Stimulated activated CD4-positive, alpha-beta T cell treated with anti-CD3 and anti-CD28 coated beads, TNF-alpha, amount 100 ng/mL, for 4 hours (primary cell): ENCODE data around the gene DHX30.
"Not testable (repeated sequence)": the region's sequence is repeated elsewhere in the genome, so short reads cannot be mapped to it uniquely, and the experiment has no call there.

Experiments
- DNase-seq, 3 experiments: peaks; one replicate each; pipeline ENCODE4 v3.0.0-alpha.2; 2020; ENCODE audit warnings: low read depth in 3 of 3

The DHX30 gene, protein sequence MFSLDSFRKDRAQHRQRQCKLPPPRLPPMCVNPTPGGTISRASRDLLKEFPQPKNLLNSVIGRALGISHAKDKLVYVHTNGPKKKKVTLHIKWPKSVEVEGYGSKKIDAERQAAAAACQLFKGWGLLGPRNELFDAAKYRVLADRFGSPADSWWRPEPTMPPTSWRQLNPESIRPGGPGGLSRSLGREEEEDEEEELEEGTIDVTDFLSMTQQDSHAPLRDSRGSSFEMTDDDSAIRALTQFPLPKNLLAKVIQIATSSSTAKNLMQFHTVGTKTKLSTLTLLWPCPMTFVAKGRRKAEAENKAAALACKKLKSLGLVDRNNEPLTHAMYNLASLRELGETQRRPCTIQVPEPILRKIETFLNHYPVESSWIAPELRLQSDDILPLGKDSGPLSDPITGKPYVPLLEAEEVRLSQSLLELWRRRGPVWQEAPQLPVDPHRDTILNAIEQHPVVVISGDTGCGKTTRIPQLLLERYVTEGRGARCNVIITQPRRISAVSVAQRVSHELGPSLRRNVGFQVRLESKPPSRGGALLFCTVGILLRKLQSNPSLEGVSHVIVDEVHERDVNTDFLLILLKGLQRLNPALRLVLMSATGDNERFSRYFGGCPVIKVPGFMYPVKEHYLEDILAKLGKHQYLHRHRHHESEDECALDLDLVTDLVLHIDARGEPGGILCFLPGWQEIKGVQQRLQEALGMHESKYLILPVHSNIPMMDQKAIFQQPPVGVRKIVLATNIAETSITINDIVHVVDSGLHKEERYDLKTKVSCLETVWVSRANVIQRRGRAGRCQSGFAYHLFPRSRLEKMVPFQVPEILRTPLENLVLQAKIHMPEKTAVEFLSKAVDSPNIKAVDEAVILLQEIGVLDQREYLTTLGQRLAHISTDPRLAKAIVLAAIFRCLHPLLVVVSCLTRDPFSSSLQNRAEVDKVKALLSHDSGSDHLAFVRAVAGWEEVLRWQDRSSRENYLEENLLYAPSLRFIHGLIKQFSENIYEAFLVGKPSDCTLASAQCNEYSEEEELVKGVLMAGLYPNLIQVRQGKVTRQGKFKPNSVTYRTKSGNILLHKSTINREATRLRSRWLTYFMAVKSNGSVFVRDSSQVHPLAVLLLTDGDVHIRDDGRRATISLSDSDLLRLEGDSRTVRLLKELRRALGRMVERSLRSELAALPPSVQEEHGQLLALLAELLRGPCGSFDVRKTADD

DNA sequence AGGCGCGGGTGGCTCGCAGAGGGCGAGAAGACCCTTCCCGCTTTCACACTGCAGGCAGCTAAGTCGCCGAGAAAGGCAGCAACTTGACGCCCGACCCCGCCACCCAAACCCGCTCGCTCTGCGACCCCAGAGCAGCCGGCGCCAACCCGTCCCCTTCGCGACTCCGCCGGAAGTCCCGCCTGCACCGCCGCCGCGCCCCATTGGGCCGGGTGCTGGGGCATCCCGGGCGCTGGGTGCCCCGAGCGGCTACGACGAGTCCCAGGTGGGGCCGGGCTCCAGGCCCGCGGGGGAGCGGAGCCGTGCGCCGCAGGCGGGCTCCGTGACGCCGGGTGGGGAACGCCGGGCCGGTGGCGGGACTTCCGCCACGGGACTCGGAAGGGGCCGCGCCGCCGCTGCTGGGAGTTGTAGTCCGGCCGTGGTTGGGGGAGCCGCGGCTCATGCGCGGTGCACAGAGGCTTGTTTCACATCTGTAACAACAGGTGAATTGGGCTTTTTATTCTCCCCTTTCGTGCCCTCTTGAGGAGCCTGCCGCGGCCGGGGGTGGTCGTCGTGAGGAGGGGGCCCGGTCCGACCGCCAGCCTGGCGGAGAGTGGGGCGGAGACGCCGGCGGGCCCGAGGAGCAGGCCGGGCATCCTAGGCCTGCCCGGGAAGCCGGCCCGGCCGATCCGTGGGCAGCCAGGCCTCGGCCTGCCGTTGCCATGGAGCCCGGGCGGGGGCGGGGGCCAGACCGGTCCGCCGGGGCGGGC lies at the start of gene DHX30:
TSS of gene DHX30 (plus strand) at position 405 of the 746 bp plus-strand sequence. CDS start 7,546 bp downstream, outside the sequence.
- DNase-seq: peak; percentile 66 to 77 (median 71)

DNA sequence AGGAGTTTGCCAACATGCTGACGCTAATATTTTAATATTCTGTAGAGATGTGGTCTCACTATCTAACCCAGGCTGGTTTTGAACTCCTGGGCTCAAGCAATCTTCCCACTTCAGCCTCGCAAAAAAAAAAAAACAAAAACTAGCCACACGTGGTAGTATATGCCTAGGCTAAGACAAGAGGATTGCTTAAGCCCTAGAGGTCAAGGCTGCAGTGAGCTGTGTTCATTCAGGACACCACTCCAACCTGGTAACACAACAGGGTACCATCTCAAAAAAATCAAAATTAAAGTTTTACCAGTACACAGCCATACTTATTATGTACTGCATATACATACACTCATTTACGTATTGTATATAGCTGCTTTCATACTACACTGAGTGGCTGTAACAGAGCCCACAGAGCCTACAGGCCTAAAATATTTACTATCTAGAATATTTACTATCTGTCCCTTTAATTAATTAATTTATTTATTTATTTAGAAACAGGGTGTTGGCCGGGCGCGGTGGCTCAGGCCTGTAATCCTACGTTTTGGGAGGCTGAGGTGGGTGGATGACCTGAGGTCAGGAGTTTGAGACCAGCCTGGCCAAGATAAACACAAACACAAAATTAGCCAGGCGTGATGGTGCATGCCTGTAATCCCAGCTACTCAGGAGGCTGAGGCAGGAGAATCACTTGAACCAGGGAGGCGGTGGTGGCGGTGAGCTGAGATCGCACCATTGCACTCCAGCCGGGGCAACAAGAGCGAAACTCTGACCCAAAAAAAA lies 44.5 kb upstream of the DHX30 start:
- DNase-seq: no peak

DNA sequence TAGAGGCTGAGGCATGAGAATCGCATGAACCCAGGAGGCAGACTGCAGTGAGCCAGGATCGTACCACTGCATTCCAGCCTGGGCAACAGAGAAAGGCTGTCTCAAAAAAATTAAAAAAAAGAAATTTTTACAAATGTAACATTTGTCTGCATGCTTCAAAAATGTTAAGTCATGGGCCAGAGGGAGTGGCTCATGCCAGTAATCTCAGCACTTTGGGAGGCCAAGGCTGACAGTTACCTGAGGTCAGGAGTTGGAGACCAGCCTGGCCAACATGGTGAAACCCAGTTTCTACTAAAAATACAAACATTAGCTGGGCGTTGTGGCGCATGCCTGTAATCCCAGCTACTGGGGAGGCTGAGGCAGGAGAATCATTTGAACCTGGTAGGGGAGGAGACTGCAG lies 42.7 kb upstream of the DHX30 start:
- not testable (repeated sequence) for DNase-seq

DNA sequence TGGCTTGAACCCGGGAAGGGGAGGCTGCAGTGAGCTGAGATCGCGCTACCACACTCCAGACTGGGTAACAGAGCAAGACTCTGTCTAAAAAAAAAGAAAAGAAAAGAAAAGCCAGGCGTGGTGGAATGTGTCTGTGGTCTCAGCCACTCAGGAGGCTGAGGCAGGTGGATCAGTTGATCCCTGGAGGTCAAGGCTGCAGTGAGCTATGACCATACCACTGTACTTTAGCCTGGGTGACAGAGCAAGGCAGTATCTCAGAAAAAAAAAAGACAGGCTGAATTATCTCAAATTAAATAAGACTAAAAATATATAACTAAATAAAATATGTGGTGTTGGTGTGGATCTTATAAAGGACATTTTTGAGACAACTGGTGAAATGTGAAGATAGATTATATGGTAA lies 41.9 kb upstream of the DHX30 start:
- no peak for DNase-seq

DNA sequence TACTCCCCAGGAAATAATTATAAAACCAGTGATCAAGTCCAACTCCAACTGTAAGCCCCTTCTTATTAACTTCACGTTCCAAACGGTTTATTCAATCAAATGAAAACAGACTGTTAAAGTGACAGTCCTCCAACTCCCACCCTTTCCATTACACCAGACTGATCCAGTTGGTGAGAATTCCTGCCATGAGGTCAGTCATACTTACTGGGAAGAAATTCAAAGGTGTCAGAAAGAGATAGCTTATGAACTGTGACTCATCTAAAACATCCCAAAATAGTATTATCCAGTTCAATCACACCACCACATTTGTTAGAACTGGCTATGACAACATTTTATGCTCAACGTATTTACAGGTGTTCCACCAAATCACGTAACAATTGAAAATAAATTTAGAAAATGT lies 40.7 kb upstream of the DHX30 start:
- no peak for DNase-seq

DNA sequence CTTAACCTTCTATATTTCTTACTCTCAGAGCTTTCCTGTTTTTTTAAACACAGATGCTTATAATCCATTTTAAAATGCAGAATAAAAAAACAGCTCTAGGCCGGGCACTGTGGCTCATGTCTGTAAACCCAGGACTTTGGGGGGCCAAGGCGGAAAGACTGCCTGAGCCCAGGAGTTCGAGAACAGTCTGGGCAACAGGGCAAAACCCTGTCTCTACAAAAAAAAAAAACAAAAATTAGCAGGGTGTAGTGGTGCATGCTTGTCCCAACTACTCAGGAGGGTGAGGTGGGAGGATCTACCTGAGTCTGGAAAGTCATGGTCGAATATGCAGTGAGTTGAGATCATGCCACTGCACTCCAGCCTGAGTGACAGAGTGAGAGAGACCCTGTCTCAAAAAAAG lies 36.8 kb upstream of the DHX30 start:
- no peak for DNase-seq

DNA sequence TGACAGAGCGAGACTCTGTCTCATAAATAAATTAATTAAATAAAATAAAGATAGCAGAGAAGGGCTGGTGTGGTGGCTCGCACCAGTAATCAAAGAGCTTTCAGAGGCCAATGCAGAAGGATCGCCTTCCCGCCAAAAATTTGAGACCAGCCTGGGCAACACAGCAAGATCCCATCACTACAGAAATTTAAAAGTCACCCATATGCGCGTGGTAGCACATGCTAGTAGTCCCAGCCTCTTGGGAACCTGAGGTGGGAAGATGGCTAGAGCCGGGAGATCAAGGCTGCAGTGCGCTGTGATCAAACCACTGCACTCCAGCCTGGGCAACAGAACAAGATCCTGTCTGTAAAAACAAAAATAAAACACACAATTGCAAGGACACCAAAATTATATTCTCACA lies 30.9 kb upstream of the DHX30 start:
- no peak for DNase-seq

DNA sequence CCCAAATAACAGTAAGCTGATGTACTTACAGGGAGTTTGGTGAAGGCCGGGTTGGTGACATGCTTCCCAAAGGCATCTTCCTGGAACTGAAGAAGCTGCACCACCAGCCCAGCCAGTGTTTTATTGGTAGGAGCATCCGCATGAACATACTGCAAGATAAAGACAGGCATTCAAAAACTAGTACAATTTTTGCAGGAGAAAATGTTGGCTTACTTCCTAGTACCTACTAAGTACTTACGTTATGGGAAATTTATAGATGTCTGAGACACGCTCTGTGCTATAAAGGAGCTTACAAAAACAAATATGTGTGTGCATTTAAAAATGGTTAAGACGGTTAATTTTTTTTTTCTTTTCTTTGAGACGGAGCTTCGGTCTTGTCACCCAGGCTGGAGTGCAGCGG lies 30.1 kb upstream of the DHX30 start:
- DNase-seq: no peak

DNA sequence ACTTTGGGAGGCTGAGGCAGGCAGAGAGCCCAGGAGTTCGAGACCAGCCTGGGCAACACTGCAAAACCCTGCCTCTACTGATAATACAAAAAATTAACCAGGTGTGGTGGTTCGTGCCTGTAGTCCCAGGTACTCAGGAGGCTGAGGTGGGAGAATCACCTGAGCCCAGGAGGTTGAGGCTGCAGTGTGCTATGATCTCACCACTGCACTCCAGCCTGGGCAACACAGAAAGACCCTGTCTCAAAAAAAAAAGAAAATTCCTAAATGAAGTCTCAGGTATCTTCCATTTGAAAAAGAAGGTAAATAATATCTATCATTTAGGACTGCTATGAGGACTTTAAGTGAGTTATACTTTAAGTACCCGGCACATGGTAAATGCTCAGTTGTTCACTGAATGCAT lies 24.2 kb upstream of the DHX30 start:
- no peak for DNase-seq

DNA sequence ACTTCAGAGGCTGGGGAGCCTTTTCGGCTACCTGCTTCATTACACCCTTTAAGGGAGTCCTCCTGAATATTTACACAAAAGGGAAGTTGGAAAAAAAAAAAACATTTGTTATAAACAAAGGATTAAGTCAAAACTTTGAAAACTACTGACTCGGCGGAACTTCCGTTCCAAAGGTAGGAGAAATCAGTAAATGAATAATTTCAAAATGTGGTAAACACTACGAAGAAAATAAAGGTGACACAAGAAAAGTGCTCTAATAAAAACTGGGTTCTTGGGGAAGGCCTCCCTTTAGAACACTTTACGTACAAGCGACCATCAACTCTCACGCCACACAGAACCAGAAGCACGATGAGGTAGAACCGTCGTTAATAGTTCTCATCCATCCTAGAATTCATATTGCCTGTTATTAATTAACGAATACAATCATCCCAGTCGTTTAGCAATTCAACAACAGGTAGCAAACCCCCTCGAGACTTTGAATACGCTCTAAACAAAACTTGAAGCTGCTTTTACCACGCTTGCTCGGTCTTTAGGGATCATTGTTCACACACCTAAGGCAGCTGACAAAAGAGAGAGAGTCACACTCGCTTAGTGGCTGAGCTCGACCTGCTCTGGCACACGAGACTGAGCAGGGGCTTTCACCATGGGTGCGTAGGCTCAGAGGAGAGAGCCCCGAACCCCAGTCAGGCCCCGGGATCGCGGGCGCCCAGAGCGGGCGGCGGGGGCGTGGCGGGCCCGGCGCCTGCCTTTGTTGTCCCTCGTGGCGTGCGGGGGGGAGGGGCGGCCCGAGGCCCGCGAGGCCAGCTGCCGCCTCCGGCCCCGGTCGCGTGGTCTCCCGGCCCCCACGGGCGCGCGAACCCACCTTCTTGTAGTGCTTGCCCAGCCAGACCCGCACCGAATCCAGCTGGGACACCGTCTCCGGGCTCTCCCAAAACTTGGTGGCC lies 21.9 kb upstream of the DHX30 start:
- DNase-seq: peak; percentile 48 to 50 (median 48)

DNA sequence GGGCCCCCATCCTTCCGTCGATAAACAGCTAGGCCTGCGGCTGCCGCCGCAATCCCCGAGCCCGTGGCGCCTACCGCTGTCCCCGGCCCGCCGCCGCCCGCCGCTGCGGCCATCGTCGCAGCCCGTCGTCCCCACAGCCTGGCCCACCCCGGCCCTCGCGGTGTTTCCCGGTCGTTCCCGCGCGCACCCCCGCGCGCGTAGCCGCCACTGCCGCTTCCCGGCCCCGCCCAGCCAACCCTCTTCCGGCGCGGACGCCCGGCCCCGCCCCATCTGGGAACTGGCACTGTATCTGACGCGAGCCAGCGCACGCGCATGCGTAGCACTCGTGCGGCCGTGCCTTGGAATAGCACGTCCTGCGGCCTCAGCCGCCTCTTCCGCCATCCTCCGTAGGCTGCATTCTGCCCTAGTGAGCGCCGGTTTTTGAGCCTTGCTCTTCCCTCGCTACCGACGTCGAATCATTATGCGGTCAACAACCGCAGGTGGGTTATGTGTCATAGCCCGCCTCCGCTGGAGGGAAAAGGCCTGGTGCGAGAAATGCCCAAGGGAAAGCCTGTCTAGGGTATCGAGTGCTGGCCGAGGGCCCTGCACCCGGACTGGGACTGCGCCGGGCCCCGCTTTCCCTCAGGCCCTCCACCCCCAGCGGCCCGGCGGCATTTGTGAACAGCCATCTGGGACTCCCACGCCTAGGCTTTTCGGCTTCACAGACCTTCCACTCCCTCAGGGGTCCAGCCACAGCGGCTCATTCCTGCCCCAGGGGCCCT lies 21.1 kb upstream of the DHX30 start, which contains the start of gene SMARCC1:
TSS of gene SMARCC1 (minus strand) at position 209 of the 761 bp plus-strand sequence. CDS start at position 113, 96 bp downstream.
- DNase-seq: peak; percentile 88 to 94 (median 94)

DNA sequence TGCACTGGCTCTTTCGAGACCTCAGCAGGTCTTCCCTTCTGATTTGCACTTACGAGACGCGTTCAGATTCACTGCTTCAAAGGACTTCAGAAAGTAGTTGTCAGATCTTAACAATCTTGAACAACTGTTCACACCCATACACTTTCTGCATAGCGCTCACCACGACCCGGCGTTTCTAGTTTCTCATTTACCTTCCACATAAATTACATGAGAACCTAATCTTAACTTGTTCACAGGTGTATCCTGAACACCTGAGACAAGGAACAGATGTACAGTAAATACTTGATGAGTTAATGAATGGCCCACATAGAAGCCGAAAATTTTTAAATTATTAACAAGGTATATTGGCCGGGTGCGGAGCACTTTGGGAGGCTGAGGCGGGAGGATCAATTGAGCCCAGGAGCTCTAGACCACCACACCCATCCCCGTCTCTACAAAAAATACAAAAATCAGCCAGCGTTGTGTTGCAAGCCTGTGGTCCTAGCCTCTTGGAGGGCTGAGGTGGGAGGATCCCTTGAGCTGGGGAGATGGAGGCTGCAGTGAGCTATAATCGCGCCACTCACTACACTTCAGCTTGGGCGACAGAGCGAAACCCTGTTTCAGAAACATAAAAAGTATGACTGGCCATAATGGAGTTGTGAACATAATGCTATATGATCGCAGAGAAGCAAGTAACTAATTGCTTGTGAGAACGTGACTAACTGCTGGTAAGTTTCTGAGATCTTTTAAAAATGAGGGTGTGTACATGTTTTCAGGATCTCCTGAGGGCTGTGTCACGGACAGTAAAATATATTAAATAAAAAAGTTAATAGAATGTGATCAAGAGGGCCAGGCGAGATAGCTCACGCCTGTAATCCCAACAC lies 20.3 kb upstream of the DHX30 start:
- DNase-seq: no peak

DNA sequence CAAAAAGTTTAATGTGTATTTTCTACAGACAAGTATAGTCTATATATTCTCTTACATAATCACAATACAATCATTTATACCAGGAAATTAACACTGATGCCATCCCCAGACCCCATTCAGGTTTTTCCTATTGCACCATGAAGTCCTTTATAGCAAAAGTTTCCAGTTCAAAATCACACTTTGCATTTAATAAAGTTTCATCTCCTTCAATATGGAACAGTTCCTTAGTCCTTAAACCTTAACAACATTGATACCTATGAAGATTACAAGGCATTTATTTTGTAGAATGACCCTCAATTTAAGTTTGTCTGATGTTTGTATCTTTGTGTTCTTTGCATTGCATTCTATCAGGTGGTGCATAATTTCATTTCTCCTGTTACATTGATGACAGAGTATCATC lies 19.3 kb upstream of the DHX30 start:
- DNase-seq: no peak

DNA sequence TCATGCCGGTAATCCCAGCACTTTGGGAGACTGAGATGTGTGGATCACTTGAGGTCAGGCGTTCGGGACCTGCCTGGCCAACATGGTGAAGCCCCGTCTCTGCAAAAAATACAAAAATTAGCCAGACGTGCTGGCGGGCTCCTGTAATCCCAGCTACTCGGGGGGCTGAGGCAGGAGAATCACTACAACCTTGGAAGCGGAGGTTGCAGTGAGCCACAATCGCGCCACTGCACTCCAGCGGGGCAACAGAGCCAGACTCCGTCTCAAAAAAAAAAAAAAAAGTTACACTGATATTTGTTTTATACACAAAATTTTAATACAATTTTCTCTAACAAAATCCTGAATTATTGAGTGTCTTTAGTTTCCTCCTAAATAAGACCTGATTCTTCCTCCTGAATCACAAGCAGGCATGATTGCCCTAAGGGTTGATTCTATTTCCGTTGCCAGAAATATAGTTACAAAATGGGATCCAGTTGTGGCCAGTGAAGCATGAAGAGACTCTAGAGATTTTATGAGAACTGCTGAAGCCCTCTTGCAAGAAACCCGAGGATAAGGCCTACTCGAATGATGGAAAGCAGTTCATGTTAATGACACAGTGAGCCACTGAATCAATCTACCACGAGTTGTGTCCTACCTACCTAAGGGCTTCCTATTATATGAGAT lies 11.6 kb upstream of the DHX30 start:
- DNase-seq: no peak

DNA sequence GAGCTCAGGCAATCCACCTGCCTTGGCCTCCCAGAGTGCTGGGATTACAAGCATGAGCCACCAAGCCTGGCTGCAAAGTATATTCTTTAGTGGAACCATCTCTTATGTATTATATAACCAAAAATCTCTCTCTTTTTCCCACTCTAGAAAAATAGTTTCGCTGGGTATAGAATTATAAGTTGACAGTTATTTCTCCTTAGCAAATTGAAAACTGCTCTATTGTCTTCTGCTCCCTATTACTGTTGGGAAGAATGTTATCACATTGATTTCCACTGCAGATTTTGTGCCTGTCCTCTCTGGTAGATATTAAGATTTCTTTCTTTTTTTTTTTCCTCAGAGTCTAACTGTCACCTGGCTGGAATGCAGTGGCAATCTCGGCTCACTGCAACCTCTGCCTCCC lies 10.2 kb upstream of the DHX30 start:
- DNase-seq: no peak

DNA sequence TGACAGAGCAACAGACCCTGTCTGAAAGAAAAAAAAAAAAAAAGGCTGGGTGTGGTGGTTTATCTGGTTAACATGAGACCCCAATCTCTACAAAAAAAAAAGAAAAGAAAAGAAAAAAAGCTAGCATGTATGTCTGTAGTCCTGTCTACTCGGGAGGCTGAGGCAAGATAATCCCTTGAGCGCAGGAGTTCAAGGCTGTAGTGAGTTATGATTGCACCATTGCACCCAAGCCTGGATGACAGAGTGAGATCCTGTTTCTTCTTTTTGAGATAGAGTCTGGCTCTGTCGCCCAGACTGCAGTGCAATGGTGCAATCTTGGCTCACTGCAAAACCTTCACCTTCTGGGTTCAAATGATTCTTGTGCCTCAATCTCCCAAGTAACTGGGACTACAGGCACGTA lies 8.4 kb upstream of the DHX30 start:
- no peak for DNase-seq

DNA sequence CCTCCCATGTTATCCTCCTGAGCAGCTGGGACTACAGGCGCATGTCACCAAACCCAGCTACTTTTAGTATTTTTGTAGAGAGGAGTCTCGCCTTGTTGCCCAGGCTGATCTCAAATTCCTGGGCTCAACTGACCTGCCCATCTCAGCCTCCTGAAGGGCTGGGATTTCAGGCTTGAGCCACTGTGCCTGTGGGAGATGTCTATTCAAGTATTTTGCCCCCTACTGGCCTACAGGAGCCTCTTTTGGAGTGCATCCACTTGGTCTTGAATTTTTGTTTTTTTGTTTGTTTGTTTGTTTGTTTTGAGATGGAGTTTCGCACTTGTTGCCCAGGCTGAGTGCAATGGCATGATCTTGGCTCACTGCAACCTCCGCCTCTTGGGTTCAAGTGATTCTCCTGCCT lies 3.2 kb upstream of the DHX30 start:
- no peak for DNase-seq
